ENCODE results near the gene AHR. TPM values are rescaled to one million over a fixed set of nuclear protein-coding genes. Genes with fewer than 3 reads are reported as not detected.

AHR gene
- total RNA-seq, 1 experiment from 2014 or later, result 61.3 TPM

GRCh38 chr7:17336168-17336567 is 37.7 kb downstream of the AHR start:
- POLR2A ChIA-PET (ENCODE audit: unreplicated experiment), result no interaction called here
- Histone ChIP-seq H3K36me3 (ENCODE audit: low read depth) (peaks cover 68% of the 10 kb centered on the region), H3K79me2 (ENCODE audit: low read depth) (peaks cover 12% of the 10 kb centered on the region; the same call in 1 of the 2 replicates), H3K27ac (no peak overlapping the region), H3F3A (ENCODE audit: insufficient read depth, low read depth) (peaks cover 12% of the 10 kb centered on the region; the same call in 1 of the 2 replicates), H3K4me1 (replicated peaks; ENCODE audit: insufficient read depth) (no peaks in the 10 kb centered on the region), H2AFZ (no peak overlapping the region), H4K20me1 (ENCODE audit: insufficient read depth) (no peaks in the 10 kb centered on the region), H3K9me3 (ENCODE audit: insufficient read depth, low read depth) (no peaks in the 10 kb centered on the region), H3K9me2 (ENCODE audit: insufficient read depth) (no peaks in the 10 kb centered on the region), H3K4me3 (no peak overlapping the region), H3K4me2 (no peak overlapping the region), H3K27me3 (ENCODE audit: insufficient read depth, low read depth) (no peaks in the 10 kb centered on the region)
- intact Hi-C loops (cut with micrococcal nuclease; ENCODE audit: unreplicated experiment), result loop anchor here (10.0 kb wide), 1 partner anchor 641 kb away; no protein-coding TSS in a partner anchor
- BruUV-seq (replicated peaks), result no TSS peak
- no peak for DNase-seq
- TF ChIP-seq, protein P1, sequence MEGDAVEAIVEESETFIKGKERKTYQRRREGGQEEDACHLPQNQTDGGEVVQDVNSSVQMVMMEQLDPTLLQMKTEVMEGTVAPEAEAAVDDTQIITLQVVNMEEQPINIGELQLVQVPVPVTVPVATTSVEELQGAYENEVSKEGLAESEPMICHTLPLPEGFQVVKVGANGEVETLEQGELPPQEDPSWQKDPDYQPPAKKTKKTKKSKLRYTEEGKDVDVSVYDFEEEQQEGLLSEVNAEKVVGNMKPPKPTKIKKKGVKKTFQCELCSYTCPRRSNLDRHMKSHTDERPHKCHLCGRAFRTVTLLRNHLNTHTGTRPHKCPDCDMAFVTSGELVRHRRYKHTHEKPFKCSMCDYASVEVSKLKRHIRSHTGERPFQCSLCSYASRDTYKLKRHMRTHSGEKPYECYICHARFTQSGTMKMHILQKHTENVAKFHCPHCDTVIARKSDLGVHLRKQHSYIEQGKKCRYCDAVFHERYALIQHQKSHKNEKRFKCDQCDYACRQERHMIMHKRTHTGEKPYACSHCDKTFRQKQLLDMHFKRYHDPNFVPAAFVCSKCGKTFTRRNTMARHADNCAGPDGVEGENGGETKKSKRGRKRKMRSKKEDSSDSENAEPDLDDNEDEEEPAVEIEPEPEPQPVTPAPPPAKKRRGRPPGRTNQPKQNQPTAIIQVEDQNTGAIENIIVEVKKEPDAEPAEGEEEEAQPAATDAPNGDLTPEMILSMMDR (conservative IDR thresholded peaks at IDR 0.05), result no peak
- no peak for TF ChIP-seq EZH2 (IDR thresholded peaks at IDR 0.05; ENCODE audit: low read depth)
- CTCF ChIA-PET, result no interaction called here

DNA sequence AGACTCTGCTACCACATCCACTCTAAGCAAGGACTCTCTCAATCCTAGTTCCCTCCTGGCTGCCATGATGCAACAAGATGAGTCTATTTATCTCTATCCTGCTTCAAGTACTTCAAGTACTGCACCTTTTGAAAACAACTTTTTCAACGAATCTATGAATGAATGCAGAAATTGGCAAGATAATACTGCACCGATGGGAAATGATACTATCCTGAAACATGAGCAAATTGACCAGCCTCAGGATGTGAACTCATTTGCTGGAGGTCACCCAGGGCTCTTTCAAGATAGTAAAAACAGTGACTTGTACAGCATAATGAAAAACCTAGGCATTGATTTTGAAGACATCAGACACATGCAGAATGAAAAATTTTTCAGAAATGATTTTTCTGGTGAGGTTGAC is 40.7 kb downstream of the AHR start:
- 0 out of 2 replicates have a peak, but pooled peaks cover 8% of the 10 kb centered on the region for H3F3A ChIP-seq (ENCODE audit: insufficient read depth, low read depth)
- POLR2A ChIA-PET (ENCODE audit: unreplicated experiment), result no interaction called here
- intact Hi-C loops (cut with micrococcal nuclease; ENCODE audit: unreplicated experiment), result loop anchor here (10.0 kb wide), 1 partner anchor 644 kb away; no protein-coding TSS in a partner anchor
- DNase-seq, result no peak
- H2AFZ ChIP-seq, result no peak overlapping the region
- H3K4me2 ChIP-seq, result no peak overlapping the region
- H3K4me3 ChIP-seq, result no peak overlapping the region
- H3K9me2 ChIP-seq (ENCODE audit: insufficient read depth), result no peaks in the 10 kb centered on the region
- H3K79me2 ChIP-seq (ENCODE audit: low read depth), result peaks cover 20% of the 10 kb centered on the region; the same call in 1 of the 2 replicates
- H4K20me1 ChIP-seq (ENCODE audit: insufficient read depth), result no peaks in the 10 kb centered on the region
- TSS peak; percentile 8 for BruUV-seq (replicated peaks)
- H3K27ac ChIP-seq, result no peak overlapping the region
- H3K36me3 ChIP-seq (ENCODE audit: low read depth), result peaks cover 73% of the 10 kb centered on the region
- CTCF ChIA-PET, result no interaction called here
- no peaks in the 10 kb centered on the region for H3K27me3 ChIP-seq (ENCODE audit: insufficient read depth, low read depth)
- no peaks in the 10 kb centered on the region for H3K4me1 ChIP-seq (replicated peaks; ENCODE audit: insufficient read depth)
- TF ChIP-seq, protein P1 (conservative IDR thresholded peaks at IDR 0.05), result no peak
- no peak for TF ChIP-seq EZH2 (IDR thresholded peaks at IDR 0.05; ENCODE audit: low read depth)
- H3K9me3 ChIP-seq (ENCODE audit: insufficient read depth, low read depth), result no peaks in the 10 kb centered on the region

- H4K20me1 ChIP-seq (ENCODE audit: insufficient read depth), result no peaks in the 10 kb centered on the region
- BruUV-seq (replicated peaks), result no TSS peak
- H3K27me3 ChIP-seq (ENCODE audit: insufficient read depth, low read depth), result no peaks in the 10 kb centered on the region
- H3F3A ChIP-seq (ENCODE audit: insufficient read depth, low read depth), result 0 out of 2 replicates have a peak, but pooled peaks cover 8% of the 10 kb centered on the region
- H3K9me3 ChIP-seq (ENCODE audit: insufficient read depth, low read depth), result no peaks in the 10 kb centered on the region
- no peaks in the 10 kb centered on the region for H3K9me2 ChIP-seq (ENCODE audit: insufficient read depth)
- no peak for TF ChIP-seq EZH2 (IDR thresholded peaks at IDR 0.05; ENCODE audit: low read depth)
- TF ChIP-seq, protein P1 (conservative IDR thresholded peaks at IDR 0.05), result no peak
- no peaks in the 10 kb centered on the region for H3K4me1 ChIP-seq (replicated peaks; ENCODE audit: insufficient read depth)
- DNase-seq, result no peak
- peaks cover 65% of the 10 kb centered on the region for H3K36me3 ChIP-seq (ENCODE audit: low read depth)
- CTCF ChIA-PET, result no interaction called here
- H2AFZ ChIP-seq, result no peak overlapping the region
- no peak overlapping the region for H3K4me2 ChIP-seq
- no peak overlapping the region for H3K27ac ChIP-seq
- POLR2A ChIA-PET (ENCODE audit: unreplicated experiment), result no interaction called here
- intact Hi-C loops (cut with micrococcal nuclease; ENCODE audit: unreplicated experiment), result loop anchor here (10.0 kb wide), 1 partner anchor 645 kb away; no protein-coding TSS in a partner anchor
- H3K79me2 ChIP-seq (ENCODE audit: low read depth), result peaks cover 20% of the 10 kb centered on the region; the same call in 1 of the 2 replicates
- H3K4me3 ChIP-seq, result no peak overlapping the region
Measured at GRCh38 chr7:17339952-17340351, 41.5 kb downstream of the AHR start.
